Spleen (tissue), 11 donors: Measurements from ENCODE around the gene WDCP. TPM values are rescaled to one million over a fixed set of nuclear protein-coding genes. Genes with fewer than 3 reads are reported as not detected.

Experiments used
- DNase-seq: peaks from one replicate; pipeline ENCODE4 v3.0.0-alpha.2; 2020
- H3K27ac ChIP-seq, 8 donors: fragments of 200-600 bp; sonication (generic) in 7 of 8; 1 replicate in 4 of 8; 2 replicates in 4 of 8; pipeline versions ENCODE4 v1.5.0 to v1.8.0; 2016 to 2021; ENCODE audit warnings: inconsistent platforms in 4 of 8, mild to moderate bottlenecking in 4 of 8, moderate library complexity in 1 of 8
- H3K27me3 ChIP-seq, 7 donors: fragments of 200-600 bp; sonication (generic) in 6 of 7; replicated peaks in 1 of 7; 1 replicate in 4 of 7; 2 replicates in 3 of 7; pipeline versions ENCODE4 v1.5.0 to v1.8.0; 2016 to 2021; ENCODE audit warnings: inconsistent platforms in 3 of 7, mild to moderate bottlenecking in 1 of 7
- H3K36me3 ChIP-seq, 6 donors: fragments of 200-600 bp; sonication (generic) in 5 of 6; 1 replicate in 4 of 6; 2 replicates in 2 of 6; pipeline versions ENCODE4 v1.5.0 to v1.8.0; 2016 to 2021; ENCODE audit warnings: inconsistent platforms in 2 of 6
- H3K4me1 ChIP-seq, 6 donors: fragments of 200-600 bp; sonication (generic) in 5 of 6; 1 replicate in 3 of 6; 2 replicates in 3 of 6; pipeline versions ENCODE4 v1.5.0 to v1.8.0; 2016 to 2021; ENCODE audit warnings: inconsistent platforms in 3 of 6
- H3K4me3 ChIP-seq, 8 donors: fragments of 200-600 bp; sonication (generic) in 7 of 8; 1 replicate in 4 of 8; 2 replicates in 4 of 8; pipeline versions ENCODE4 v1.5.0 to v1.8.0; 2016 to 2021; ENCODE audit warnings: inconsistent platforms in 4 of 8, mild to moderate bottlenecking in 4 of 8, moderate library complexity in 2 of 8
- H3K9me3 ChIP-seq, 8 donors: fragments of 200-600 bp; sonication (generic) in 7 of 8; 1 replicate in 4 of 8; 2 replicates in 4 of 8; pipeline versions ENCODE4 v1.5.0 to v1.8.0; 2016 to 2021; ENCODE audit warnings: inconsistent platforms in 4 of 8
- POLR2A ChIP-seq, 3 donors: fragments of 450-650 bp; IDR thresholded peaks; one replicate each; pipeline ENCODE4 v1.5.1; 2017; ENCODE audit warnings: antibody characterized with exemption in 3 of 3, mild to moderate bottlenecking in 1 of 3
- POLR2AphosphoS5 ChIP-seq, 3 donors: sonication (generic); formaldehyde crosslinking; IDR thresholded peaks; one replicate each; pipeline ENCODE4 v1.5.1; 2017; ENCODE audit warnings: antibody characterized with exemption in 3 of 3
- WGBS, 5 donors: extraction: QIAGEN DNeasy Blood & Tissue Kit in 3 of 5; methylation state at CpG; one replicate each; pipeline versions ENCODE4 v1.1.5 to v1.1.7; 2013 to 2018; 5-methylcytosine and 5-hydroxymethylcytosine counted together
- intact Hi-C: fragments of 100-400 bp; cut with DNase I; formaldehyde crosslinking; loops from one replicate; pipeline ENCODE4 v1.15.0; 2023; ENCODE audit warnings: low total_unique reads
- polyA plus RNA-seq, 3 donors: library from polyadenylated mRNA; stranded (reverse); fragments of 200-250 nt; gene quantifications; one replicate each; pipeline ENCODE4 v1.2.1, GENCODE V29; 2013
- total RNA-seq, 7 donors: library from RNA; depleted of rRNA in 3 of 7; stranded (reverse); fragments of >200 nt in 3 of 7; fragmentation: NEBNext Ultra II Directional in 4 of 7; extraction: Animal tissue kit (Norgen Biotek cat#: 25700) in 4 of 7; gene quantifications; one replicate each; pipeline versions ENCODE4 v1.1.0 to v1.2.1, GENCODE V29; 2016 to 2021
- TF ChIP-seq, protein P1 (sequence below), 11 experiments: fragments of 200-600 bp in 7 of 11; fragments of 450-650 bp in 4 of 11; sonication (generic) in 4 of 11; IDR thresholded peaks in 8 of 11; conservative IDR thresholded peaks in 3 of 11; 1 replicate in 7 of 11; 2 replicates in 4 of 11; pipeline versions ENCODE4 v1.4.0 to v1.8.0; 2016 to 2021; ENCODE audit warnings: antibody characterized with exemption in 11 of 11, inconsistent platforms in 4 of 11, mild to moderate bottlenecking in 1 of 11
- donor health status: healthy with polysubstance abuse.
- donor health status: DM: no; HTN: no; CAD: no; lungs with moderate emphysema.
- donor health status: DM: no; HTN: no; CAD: no.
- donor health status: Bipolar disorder and iron deficiency.
- donor health status: healthy.
- donor health status: DM: no; HTN: no; CAD: no.
- donor health status: DM: yes; HTN: yes; CAD: no.

WDCP gene
- total and polyA plus RNA-seq, 10 donors = 2.9 to 13.1 (median 9.0) TPM

DNA sequence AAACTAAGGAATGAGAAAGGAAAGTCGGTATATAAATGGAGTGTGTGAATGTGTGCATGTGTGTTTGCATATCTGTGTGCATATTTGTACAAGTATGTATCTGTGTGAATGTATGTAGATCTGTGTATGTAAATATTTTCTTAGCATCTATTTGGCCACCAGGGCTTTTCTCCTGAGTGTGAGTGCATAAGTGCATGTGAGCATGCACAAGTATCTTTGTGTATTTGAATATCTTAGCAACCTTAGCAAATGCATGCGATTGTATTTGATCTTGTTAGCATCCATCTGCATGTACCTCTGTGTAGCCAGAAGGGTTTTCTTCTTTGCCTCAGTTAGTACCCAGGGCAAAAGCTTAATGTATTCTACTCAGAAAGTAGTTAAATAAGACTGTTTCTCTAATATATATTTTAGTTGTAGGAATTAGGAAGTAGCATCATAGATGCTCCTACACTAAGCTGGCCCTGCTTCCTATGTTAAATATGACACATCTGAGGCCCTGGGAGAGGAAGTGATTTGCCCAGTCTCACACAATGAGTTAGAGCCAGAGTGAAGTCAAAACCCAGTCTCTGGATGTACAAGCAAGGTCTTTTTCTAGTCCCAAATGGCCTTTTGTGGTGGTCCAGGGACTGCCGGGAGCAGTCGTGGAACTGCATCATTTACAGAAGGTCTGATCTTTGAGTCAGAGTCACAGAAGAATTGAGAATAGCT is 11.5 kb upstream of the WDCP start:
- intact Hi-C loops = no loop called here
- H3K9me3 ChIP-seq = peaks cover 0 to 4% (median 0%) of the 10 kb centered on the region in 8 donors
- H3K4me1 ChIP-seq = no peaks in the 10 kb centered on the region
- WGBS, 5 donors = 78 to 89% (median 83%) methylated on average over 4 of the region's 4 CpGs
- H3K27me3 ChIP-seq = no peaks in the 10 kb centered on the region
- H3K36me3 ChIP-seq = no peaks in the 10 kb centered on the region
- no peak overlapping the region for H3K27ac ChIP-seq
- no peak overlapping the region for H3K4me3 ChIP-seq
- TF ChIP-seq, protein P1, sequence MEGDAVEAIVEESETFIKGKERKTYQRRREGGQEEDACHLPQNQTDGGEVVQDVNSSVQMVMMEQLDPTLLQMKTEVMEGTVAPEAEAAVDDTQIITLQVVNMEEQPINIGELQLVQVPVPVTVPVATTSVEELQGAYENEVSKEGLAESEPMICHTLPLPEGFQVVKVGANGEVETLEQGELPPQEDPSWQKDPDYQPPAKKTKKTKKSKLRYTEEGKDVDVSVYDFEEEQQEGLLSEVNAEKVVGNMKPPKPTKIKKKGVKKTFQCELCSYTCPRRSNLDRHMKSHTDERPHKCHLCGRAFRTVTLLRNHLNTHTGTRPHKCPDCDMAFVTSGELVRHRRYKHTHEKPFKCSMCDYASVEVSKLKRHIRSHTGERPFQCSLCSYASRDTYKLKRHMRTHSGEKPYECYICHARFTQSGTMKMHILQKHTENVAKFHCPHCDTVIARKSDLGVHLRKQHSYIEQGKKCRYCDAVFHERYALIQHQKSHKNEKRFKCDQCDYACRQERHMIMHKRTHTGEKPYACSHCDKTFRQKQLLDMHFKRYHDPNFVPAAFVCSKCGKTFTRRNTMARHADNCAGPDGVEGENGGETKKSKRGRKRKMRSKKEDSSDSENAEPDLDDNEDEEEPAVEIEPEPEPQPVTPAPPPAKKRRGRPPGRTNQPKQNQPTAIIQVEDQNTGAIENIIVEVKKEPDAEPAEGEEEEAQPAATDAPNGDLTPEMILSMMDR (IDR thresholded peaks at IDR 0.05 in 8 of 11, conservative IDR thresholded peaks at IDR 0.05 in 3 of 11) = no peak
- TF ChIP-seq POLR2A (IDR thresholded peaks at IDR 0.05) = no peak
- no peak for TF ChIP-seq POLR2AphosphoS5 (IDR thresholded peaks at IDR 0.05)
- DNase-seq = no peak

DNA sequence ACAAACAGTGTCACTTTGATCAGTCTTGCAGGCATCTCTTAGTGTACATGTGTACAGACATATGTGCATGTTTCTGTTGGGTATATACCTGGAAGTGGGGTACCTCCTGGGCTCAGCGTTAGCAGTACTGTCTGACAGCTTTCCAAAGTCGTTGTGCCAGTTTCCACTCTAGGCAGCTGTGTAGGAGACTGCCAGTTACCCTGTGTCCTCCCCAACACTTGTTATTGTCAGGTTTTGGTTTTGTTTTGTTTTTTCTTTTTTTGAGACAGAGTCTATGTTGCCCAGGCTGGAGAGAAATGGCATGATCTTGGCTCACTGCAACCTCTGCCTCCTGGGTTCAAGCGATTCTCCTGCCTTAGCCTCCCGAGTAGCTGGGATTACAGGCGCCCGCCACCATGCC is 8.6 kb upstream of the WDCP start:
- no peak overlapping the region for H3K27ac ChIP-seq
- H3K27me3 ChIP-seq = no peaks in the 10 kb centered on the region
- no peak for DNase-seq
- no peaks in the 10 kb centered on the region for H3K4me1 ChIP-seq
- 83 to 95% (median 94%) methylated on average over 6 of the region's 6 CpGs for WGBS, 5 donors
- H3K9me3 ChIP-seq = peaks cover 0 to 4% (median 0%) of the 10 kb centered on the region in 8 donors
- H3K4me3 ChIP-seq = no peak overlapping the region
- TF ChIP-seq POLR2AphosphoS5 (IDR thresholded peaks at IDR 0.05) (no peak), POLR2A (IDR thresholded peaks at IDR 0.05) (no peak)
- TF ChIP-seq, protein P1 (IDR thresholded peaks at IDR 0.05 in 8 of 11, conservative IDR thresholded peaks at IDR 0.05 in 3 of 11) = no peak
- no peaks in the 10 kb centered on the region for H3K36me3 ChIP-seq
- intact Hi-C loops = no loop called here

DNA sequence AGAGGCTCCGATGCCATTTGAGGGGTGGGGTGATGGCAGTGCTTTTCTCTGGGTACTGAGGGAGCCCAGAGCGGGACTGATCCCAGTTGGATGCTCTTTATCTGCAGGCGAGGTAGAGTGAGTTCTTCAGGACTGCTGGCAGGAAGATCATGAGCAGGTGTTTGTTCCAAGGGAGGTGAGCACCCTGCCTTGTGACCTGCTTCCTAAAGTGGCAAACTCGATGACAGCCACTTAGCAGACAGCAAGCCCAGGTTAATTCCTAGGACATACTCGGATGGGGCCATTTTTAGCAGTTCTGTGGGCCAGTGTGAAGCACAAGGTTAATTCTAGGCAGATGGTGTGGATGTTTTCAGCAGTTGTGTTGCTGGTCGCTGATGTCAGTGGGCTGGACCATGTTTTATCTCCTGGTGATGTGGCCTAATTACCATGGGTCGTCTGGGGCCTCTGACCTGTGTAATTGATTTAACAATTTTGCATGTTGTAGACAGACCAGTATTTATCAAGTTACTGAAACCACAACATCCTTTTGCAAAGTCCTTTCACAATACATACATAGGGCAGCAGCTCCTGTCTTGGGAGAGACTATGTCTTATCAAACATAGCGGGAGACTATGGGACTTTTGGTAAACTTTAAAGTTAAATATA is 7.3 kb upstream of the WDCP start:
- WGBS, 5 donors = 80 to 91% (median 81%) methylated on average over 8 of the region's 8 CpGs

DNA sequence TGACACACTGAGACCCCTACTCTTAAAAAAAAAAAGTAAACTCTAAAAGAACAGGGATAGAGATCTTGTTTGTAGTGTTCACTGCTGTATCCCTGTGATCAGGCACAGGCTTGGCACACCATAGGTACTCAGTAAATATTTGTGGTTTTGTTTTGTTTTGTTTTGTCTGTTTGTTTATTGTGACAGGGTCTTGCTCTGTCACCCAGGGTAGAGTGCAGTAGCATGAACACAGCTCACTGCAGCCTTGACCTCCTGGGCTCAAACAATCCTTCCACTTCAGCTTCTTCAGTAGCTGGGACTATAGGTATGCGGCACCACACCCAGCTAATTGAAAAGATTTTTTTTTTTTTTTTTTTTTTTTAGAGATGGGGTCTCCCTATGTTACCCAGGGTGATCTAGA is 5.8 kb upstream of the WDCP start:
- Histone ChIP-seq H3K9me3 (peaks cover 0 to 4% (median 0%) of the 10 kb centered on the region in 8 donors), H3K27ac (no peak overlapping the region), H3K4me3 (no peak overlapping the region), H3K4me1 (peaks cover 8 to 26% (median 19%) of the 10 kb centered on the region in 6 donors), H3K27me3 (peaks cover 0 to 27% (median 0%) of the 10 kb centered on the region in 7 donors), H3K36me3 (no peaks in the 10 kb centered on the region)
- intact Hi-C loops = no loop called here
- no peak for DNase-seq
- TF ChIP-seq, protein P1 (IDR thresholded peaks at IDR 0.05 in 8 of 11, conservative IDR thresholded peaks at IDR 0.05 in 3 of 11) = no peak
- TF ChIP-seq POLR2A (IDR thresholded peaks at IDR 0.05) (no peak), POLR2AphosphoS5 (IDR thresholded peaks at IDR 0.05) (no peak)
- whole genome bisulfite sequencing, 5 donors = 90 to 100% (median 100%) methylated on average over 1 of the region's 1 CpG

More for the DNA sequence above, 7.3 kb upstream of the WDCP start:
- Histone ChIP-seq H3K9me3 (peaks cover 0 to 4% (median 0%) of the 10 kb centered on the region in 8 donors), H3K36me3 (no peaks in the 10 kb centered on the region), H3K27ac (no peak overlapping the region), H3K4me1 (peaks cover under 1 to 12% (median 9%) of the 10 kb centered on the region in 6 donors), H3K27me3 (peaks cover 0 to 12% (median 0%) of the 10 kb centered on the region in 7 donors), H3K4me3 (no peak overlapping the region)
- TF ChIP-seq POLR2AphosphoS5 (IDR thresholded peaks at IDR 0.05) = no peak
- no peak for TF ChIP-seq POLR2A (IDR thresholded peaks at IDR 0.05)
- no peak for DNase-seq
- intact Hi-C loops = no loop called here
